Uterus (tissue), 2 donors: ENCODE measurements around the gene PPP3CA.

Experiments
- POLR2A ChIP-seq, 2 donors: fragments of 450-650 bp; IDR thresholded peaks; one replicate each; pipeline ENCODE4 v1.6.1; 2016; ENCODE audit warnings: antibody characterized with exemption in 2 of 2, mild to moderate bottlenecking in 1 of 2, moderate library complexity in 1 of 2
- TF ChIP-seq, protein P1 (sequence below), 4 experiments: fragments of 200-600 bp in 2 of 4; fragments of 450-650 bp in 2 of 4; sonication (generic) in 2 of 4; IDR thresholded peaks; one replicate each; pipeline ENCODE4 v1.5.1; 2016 to 2019; ENCODE audit warnings: antibody characterized with exemption in 4 of 4, mild to moderate bottlenecking in 2 of 4, moderate library complexity in 1 of 4

DNA sequence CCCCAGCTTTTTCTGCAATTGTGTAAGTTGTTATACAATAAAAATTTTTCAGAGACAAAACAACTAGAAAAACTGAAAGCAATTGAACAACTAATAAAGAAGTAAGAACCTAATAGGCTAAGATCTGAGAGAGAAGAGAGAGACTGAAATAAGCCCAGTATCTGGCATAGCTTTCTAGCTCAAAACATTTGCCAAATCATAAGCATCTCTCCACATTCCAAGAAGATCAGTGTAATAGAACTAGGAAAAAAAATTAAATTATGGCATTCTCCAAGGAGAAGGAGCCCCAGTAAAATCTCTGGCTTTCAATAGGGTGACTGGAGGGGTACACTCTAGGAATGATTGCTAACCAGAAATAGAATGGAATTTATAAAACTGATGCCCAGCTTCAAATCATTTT, 19.0 kb upstream of the PPP3CA start:
- TF ChIP-seq, protein P1, sequence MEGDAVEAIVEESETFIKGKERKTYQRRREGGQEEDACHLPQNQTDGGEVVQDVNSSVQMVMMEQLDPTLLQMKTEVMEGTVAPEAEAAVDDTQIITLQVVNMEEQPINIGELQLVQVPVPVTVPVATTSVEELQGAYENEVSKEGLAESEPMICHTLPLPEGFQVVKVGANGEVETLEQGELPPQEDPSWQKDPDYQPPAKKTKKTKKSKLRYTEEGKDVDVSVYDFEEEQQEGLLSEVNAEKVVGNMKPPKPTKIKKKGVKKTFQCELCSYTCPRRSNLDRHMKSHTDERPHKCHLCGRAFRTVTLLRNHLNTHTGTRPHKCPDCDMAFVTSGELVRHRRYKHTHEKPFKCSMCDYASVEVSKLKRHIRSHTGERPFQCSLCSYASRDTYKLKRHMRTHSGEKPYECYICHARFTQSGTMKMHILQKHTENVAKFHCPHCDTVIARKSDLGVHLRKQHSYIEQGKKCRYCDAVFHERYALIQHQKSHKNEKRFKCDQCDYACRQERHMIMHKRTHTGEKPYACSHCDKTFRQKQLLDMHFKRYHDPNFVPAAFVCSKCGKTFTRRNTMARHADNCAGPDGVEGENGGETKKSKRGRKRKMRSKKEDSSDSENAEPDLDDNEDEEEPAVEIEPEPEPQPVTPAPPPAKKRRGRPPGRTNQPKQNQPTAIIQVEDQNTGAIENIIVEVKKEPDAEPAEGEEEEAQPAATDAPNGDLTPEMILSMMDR (IDR thresholded peaks at IDR 0.05) = no peak
- no peak for TF ChIP-seq POLR2A (IDR thresholded peaks at IDR 0.05)
